OCI-M2 (cell line): ENCODE data around the gene FAR1.
"Not testable (repeated sequence)": the region's sequence is repeated elsewhere in the genome, so short reads cannot be mapped to it uniquely, and the experiment has no call there.

Source experiments
- DNase-seq: peaks from one replicate; lab custom pipeline; 2025; ENCODE audit not compliant: unreplicated experiment; lab: John Stamatoyannopoulos, UW

The FAR1 gene, protein sequence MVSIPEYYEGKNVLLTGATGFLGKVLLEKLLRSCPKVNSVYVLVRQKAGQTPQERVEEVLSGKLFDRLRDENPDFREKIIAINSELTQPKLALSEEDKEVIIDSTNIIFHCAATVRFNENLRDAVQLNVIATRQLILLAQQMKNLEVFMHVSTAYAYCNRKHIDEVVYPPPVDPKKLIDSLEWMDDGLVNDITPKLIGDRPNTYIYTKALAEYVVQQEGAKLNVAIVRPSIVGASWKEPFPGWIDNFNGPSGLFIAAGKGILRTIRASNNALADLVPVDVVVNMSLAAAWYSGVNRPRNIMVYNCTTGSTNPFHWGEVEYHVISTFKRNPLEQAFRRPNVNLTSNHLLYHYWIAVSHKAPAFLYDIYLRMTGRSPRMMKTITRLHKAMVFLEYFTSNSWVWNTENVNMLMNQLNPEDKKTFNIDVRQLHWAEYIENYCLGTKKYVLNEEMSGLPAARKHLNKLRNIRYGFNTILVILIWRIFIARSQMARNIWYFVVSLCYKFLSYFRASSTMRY

DNA sequence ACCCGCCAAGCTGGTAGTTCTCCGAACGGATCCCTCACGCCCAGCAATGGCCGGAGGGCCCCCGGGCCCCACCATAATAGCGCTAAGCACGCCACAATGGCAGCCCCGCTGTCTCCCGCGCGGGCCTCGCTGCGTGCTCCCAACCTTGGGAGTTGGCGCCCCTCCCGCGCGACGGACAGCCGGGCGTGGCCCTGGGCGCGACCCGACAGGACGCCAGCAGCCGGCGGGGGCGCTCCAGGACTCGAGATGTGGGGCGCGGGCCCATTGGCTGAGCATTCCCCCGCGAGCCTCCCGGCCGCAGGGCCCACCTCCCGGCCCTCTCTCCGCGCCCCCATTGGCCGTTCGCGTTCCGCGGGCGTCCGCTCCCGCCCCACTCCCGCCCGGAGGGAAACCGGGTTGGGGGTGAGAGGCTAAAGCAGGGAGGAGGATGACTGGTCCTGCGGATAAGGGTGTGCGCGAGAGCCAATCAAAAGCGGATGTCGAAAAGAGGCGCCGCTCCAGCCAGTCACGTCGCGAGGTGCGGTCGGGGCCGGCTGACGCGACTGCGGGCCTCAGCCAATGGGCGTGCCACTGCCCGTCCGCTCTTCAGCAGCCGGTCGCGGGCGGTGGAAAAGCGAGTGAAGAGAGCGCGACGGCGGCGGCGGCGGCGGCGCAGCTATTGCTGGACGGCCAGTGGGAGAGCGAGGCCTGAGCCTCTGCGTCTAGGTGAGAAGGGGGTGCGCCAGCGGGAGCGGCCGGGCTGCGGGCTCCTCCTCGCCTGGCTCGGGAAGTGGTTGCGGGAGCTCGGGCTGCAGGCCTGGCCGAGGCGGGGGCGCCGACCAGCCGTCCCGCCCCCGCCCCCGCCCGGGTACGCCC is at the start of gene FAR1:
Gene FAR1 (plus strand): TSS at position 567 of the 855 bp plus-strand sequence. CDS start 26,098 bp downstream, outside the sequence.
- DNase-seq: peak; percentile 48

DNA sequence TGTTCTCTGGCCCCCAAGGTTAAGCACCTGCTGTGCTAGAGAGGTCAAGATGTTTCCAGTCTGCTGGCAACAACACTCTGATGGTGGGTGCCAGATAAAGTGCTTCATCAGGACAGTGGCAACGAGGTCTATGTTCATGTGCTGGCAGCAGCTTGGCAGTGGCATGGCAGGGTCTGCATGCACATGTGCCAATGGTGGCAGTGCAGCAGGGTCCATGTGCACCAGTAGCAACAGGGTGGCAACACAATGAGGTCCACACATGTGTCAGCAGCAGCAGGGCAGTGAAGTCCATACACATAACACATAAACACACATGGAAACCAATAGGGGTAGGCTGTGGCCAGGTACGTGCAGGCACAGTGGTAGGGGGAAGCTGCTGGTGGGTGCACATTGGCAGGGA is 48.4 kb upstream of the FAR1 start:
- no peak for DNase-seq

DNA sequence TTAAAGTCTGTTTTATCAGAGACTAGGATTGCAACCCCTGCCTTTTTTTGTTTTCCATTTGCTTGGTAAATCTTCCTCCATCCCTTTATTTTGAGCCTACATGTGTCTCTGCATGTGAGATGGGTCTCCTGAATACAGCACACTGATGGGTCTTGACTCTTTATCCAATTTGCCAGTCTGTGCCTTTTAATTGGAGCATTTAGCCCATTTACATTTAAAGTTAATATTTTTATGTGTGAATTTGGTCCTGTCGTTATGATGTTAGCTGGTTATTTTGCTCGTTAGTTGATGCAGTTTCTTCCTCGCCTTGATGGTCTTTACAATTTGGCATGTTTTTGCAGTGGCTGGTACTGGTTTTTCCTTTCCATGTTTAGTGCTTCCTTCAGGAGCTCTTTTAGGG is 41.6 kb upstream of the FAR1 start:
- DNase-seq: not testable (repeated sequence)

DNA sequence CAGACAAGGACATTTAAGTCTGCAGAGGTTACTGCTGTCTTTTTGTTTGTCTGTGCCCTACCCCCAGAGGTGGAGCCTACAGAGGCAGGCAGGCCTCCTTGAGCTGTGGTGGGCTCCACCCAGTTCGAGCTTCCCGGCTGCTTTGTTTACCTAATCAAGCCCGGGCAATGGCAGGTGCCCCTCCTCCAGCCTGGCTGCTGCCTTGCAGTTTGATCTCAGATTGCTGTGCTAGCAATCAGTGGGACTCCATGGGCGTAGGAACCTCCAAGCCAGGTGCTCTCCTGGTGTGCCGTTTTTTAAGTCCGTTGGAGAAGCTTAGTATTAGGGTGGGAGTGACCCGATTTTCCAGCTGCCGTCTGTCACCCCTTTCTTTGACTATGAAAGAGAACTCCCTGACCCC is 39.8 kb upstream of the FAR1 start:
- DNase-seq: not testable (repeated sequence)

DNA sequence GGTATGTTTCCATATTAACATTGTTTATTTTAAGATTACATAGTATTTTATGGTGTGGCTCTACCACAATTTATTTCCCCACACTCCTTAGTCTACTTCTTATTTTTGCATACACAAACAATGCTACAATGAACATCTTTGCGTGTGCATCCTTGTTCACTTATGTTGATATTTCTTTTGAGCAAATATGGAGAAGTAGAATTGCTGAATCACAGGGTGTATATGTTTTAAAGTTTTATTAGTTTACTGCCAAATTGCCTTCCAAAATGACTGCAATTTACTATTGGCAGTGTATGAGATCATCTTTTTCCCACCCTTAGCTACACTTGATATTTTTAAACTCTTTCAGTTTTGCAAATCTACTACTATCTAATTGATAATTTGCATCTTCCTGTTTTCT is 38.7 kb upstream of the FAR1 start:
- no peak for DNase-seq

DNA sequence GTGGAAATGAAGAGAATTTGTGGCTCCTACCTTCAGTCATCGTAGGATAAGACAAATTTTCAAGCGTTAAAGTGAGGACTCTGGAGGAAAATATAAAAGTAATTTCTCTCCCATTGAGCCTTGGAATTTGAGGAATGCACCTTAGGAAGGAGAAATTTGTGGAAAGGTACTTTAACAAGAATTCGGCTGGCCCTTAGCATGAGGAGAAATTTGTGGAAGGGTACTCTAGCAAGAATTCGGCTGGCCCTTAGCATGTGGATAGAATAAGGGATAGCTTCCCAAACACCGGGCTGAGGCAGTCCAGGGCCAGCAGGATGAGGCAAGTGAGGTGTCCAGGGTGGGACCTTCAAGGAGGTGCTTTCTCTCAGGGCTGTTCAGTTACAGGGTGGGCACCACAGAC is 33.2 kb upstream of the FAR1 start:
- DNase-seq: no peak

DNA sequence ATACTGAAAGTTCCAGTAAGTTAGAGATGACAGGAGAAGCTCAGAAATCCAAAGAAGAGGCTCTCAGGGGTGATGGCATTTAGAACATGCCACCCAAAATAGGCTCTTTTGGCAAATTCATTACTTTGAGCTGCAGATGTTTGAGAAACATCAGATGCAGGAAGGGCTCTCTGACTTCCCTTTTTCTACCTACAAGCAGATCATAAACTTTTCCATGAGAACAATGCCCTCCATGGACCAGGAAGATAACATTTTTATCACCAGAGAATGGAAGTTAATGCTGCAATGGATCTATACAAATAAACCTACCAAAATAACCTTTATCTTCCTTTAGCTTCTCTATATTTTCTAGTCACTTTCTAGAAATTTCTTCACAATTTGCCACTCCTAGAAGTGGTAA is 32.7 kb upstream of the FAR1 start:
- no peak for DNase-seq

DNA sequence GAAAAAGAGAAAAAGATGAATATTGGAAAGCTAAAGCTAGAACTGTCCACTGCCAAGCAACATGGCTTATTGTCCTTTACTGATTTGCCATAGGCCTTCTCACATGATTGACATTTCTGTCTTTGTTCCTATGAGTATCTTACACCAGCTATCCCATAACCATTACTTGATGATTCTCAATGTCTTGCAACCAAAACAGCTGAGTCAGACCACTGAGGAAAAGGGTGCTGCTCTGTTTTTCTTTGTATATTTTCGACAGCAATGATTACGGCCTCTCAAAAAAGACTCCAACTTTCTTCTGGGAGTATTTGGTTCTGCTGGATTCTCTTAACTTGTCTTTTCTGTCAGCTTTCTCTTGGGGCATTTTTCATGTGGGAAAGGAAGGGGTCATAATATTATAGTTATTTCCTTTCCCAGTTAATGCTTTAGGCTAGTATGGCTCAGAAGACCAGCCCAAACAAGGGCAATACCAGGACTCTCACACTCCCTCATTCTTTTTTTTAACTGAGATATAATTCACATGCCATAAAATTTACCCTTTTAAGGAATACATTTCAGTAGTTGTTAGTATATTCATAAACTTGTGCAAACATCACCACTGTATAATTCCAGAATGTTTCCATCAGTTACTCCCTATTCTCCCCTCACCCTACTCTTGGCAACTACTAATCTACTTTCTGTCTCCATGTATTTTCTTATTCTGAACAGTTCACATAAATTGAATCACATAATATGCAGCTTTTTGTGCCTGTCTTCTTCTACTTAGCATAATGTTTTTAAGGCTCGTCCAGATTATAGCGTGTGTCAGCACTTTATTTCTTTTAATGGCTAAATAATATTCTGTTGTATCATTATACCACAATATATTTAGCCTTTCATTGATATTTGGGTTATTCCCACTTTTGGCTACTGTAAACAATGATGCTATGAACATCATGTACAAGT is 31.1 kb upstream of the FAR1 start:
- DNase-seq: no peak

DNA sequence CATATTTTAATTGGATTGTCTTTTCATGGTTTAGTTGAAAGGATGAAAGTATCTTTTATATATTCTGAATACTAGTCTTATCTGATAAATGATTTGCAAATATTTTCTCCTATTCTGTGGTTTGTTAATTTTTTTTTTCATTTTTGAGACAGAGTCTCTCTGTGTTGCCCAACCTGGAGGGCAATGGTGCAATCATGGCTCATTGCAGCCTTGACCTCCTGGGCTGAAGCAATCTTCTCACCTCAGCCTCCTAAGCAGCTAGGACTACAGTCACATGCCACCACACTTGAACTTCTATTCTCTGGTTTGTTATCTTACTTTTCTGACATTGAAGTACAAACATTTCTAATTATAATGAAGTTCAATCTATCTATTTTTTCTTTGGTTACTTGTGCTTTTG is 30.0 kb upstream of the FAR1 start:
- no peak for DNase-seq

DNA sequence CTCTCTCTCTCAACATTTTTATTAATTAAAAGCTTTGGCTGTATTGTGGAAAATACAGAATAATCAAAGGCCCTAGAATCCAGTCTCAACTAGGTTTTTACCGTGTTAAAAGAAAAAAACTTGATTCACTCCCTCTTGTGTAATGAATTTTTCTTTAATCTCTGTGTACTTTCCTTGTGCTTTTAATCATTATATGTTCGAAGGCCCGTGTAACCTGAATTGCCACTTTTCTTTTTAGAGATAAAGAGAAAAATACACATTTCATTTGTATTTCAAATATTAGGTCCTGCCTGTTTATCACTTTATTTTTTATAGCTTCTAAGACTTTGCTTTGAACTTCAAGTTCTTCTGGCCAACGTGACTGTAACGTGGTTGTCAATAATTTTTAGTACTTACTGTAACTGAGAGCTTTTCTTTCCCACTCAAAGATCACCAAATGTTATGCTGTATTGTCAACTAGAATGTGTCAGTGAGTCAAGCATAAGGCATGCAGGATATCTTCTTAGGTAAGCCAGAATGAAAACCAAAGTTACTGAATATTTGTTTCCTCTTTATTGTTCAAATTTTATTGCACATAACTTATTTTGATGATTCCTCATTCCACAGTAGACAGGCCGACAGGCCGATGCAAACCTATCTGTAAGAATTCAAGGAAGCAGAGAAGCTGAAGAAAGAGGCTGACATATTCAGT is 23.3 kb upstream of the FAR1 start:
- DNase-seq: no peak

DNA sequence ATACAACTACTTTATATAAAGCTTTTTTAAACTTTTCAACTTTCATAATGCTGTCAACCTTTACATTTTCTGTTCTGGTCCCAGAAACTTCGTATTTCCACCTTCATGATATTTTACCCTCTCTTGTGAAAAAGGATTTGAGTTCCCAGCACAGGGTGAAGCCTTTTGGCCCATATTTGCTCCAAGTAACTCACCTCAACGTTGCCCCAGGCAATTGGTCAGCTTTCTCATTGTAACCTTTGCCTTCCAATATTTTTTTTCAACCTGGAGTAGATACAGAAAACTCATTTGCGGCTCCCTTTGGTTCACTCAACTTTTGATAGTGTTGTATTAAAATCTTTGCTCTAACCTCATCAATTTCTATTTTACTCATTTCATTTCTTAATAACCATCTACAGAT is 21.1 kb upstream of the FAR1 start:
- DNase-seq: no peak

DNA sequence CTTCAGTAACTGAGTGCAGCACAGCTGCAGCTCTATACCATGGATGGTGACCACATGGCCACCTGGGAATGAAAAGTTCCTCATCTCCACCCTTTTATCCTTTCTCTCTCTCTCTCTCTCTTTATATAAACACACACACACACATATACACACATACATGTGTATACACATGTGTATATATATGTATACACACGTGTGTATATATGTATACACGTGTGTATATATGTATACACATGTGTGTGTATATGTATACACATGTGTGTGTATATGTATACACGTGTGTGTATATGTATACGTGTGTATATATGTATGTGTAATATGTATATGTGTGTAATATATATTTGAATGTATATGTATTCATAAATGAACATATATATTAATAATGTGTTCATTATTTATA is 18.8 kb upstream of the FAR1 start:
- DNase-seq: no peak

DNA sequence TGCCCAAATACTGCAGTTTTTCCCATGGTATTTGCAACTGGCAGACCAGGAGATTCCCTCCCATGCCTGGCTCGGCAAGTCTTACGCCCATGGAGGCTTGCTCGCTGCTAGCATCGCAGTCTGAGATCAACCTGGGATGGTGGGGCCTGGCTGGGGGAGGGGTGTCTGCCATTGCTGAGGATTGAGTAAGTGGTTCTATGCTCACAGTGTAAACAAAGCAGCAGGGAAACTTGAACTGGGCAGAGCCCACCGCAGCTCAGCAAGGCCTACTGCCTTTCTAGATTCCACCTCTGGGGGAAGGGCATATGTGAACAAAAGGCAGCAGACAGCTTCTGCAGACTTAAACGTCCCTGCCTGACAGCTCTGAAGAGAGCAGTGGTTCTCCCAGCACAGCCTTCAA is 17.0 kb upstream of the FAR1 start:
- DNase-seq: not testable (repeated sequence)

DNA sequence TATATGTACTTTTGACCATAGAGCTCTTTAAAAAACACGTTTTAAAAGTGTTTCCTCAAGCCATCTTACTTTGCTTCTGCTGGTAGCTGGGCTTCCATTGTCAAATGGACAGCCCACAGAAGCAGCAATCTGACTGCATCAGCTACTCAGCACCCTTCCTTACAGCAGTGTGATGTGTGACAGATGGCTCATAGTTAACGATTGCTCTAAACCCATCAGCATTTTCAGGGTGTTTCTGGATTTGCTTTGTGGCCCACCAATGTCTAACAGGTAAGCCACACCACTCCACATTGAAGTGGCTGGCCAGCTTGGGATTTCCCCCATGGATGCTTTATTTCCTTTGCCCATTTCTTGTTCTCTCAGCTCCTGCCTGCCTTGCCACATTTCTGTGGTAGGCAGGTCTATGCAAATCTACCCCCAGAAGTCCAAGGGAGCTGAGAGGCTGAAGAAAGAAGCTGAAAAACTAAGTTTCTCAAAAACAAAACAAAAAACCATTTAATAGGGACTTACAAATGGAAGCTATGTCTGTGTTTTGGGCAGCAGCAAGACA is 7.3 kb upstream of the FAR1 start:
- no peak for DNase-seq

DNA sequence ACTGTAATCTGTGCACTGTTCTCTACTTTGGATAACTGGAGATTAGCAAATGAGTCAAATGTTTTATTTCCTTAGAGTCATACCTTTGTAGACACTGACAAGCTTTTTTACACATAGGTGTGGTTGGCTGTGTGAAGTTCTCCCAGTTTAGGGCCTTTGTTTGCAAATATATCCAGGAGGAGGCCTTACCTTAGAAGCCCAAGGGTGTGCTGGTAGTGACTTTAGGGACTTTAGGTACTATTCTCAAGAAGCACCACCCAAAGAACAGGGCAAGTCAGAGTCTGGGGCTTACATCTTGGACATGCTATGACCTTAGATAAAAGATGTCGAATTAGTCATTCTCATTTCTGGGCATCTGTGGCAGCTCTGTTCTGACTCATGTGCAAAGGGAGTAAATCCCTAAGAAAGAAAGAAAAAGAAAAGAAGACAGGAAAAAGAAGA is 4.8 kb upstream of the FAR1 start:
- DNase-seq: no peak

DNA sequence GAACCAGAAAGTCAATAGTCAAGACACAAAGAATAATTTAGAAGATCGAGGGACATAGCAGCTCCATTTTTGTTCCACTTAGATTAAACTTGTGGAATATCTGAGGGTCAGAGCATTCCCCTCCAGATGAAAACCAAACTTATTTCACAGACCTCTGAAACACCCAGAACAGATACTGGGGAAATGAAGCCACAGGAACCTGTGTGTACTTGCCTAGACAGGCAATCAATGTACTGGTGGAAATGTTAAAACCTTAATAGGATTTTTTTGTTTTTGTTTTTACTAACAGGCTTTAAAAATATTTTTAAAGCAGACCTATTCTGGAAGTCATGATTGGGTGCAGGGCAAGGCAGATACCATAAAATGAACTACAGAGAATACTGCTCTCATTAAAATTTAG is 4.1 kb upstream of the FAR1 start:
- DNase-seq: no peak

DNA sequence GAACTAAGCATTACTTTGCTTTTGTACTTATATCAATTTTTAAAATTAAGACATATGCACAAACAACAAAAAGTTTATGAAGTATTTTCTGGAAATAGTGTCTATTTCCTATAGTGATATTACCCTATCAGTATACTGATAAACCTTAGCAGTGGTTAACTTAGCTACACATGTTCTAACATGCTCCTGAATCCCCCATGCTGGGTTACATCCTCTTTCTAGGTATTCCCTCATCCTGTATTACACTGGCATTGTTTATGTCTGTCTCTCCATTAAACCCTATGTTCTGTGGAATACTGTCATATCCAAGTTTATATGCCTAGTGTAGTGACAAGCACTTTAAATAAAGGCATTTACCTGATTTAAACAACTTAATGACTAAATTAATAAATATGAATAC is 1.8 kb upstream of the FAR1 start:
- DNase-seq: no peak

DNA sequence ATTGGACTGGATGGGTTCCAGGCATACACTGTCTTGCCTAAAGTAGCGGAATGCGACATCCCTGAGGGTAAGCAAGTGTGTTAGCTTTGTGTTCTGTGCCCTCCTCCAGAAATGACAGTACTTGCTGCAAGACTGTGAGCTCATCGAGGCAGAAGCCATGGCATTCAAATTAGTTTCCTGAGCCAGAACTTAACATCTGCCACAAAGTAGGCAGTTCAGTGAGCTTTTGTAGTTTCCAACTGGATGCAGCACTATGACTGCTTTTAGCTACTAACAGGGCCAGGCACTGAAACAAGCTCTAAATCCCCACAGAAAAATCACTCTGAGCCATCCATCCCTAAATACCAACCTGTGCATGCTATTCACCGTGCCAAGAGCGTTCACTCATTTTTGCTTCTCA is 1.2 kb upstream of the FAR1 start:
- DNase-seq: no peak

DNA sequence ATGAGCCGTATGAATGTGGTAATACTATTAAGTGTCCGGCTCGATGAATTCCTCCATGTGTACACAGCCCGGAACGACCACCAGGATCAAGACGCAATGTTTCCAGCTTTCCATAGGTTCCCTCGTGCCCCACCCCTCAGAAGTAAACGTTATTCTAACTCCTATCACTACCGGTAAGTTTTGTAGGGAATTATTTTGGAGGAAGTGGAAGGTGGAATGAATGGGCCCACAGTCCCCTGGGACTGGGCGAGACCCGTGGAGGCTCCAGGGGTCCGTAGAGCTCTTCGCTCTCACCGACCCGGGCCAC is 720 bp upstream of the FAR1 start:
- no peak for DNase-seq

DNA sequence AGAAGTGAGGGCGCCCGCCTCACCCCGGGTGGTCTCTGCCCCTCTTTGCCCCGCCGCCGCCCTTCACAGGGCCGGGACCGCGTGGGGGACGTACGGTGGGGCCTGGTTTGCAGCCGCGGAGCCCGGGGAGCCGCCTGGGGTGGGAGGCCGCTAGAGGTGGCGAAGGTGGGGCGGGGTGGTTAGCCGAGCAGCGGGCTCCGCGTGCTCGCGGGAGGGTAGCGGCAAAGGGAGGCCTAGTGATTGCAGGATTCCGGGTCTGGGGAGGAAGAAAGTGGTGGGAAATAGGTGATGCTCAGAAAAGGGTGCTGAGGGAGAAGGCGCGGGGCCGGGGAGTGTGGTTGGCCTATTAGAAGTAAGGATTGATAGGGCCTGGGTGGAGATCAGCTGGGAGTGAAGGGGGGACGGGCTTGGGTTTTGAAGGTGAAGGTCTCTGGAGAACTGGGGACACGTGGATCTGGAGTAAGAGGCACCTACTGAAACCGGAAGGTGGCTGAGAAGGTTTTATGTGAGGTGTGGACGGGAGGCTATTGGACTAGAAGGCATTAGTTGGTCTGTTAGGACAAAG is 571 bp downstream of the FAR1 start:
- DNase-seq: no peak
